Measurements from ENCODE around the gene CAMK2N1. TPM values are rescaled to one million over a fixed set of nuclear protein-coding genes. Genes with fewer than 3 reads are reported as not detected.

CAMK2N1 gene
- total and polyA plus RNA-seq, 10 of the 15 experiments (the other 5 are each of a cell fraction or from before 2014, with no cell fraction given): 0.23 TPM; not detected in 9

GRCh38 chr1:20511518-20512428, 25.8 kb upstream of the CAMK2N1 start:
- RAD21 ChIA-PET (ENCODE audit: unreplicated experiment): no interaction called here
- no peak for ATAC-seq
- CTCF ChIA-PET: interaction anchor here (0.7 to 1.5 kb wide), 2 partner anchors 122 to 127 kb away, joined by 3 read pairs; no protein-coding TSS in a partner anchor

GRCh38 chr1:20508411-20508771, 22.4 kb upstream of the CAMK2N1 start:
- ChIA-PET CTCF (interaction anchor here (1.3 to 1.5 kb wide), 2 partner anchors 15 to 126 kb away, joined by 3 to 6 read pairs; no protein-coding TSS in a partner anchor), SMC1A (ENCODE audit: uncharacterized antibody, unreplicated experiment) (no interaction called here), POLR2A (interaction anchor here (0.9 kb wide), 1 partner anchor 622 kb away, joined by 4 read pairs; no protein-coding TSS in a partner anchor), RAD21 (ENCODE audit: unreplicated experiment) (no interaction called here)
- BruUV-seq (replicated peaks): TSS peak; percentile 81
- Histone ChIP-seq H3K36me3 (ENCODE audit: control insufficient read depth in 2 of 2, insufficient read depth in 2 of 2, low read length in 1 of 2) (peaks cover 0 to 3% of the 10 kb centered on the region in 2 experiments; a peak in 2 of 4 replicates), H3K27me3 (replicated peaks in 1 of 2; ENCODE audit: control insufficient read depth in 2 of 2, insufficient read depth in 2 of 2, low read length in 1 of 2) (no peaks in the 10 kb centered on the region), H3K4me2 (ENCODE audit: control insufficient read depth, insufficient read depth) (peak overlapping the region; percentile 87), H3K9me3 (replicated peaks; ENCODE audit: control insufficient read depth, insufficient read depth, low read length) (no peaks in the 10 kb centered on the region), H4K20me1 (ENCODE audit: control insufficient read depth, insufficient read depth) (no peaks in the 10 kb centered on the region), H3K27ac (ENCODE audit: control insufficient read depth, insufficient read depth) (peak overlapping the region; percentile 79; the same call in 1 of the 2 replicates), H3K9ac (ENCODE audit: control insufficient read depth, insufficient read depth, low read length) (peak overlapping the region; percentile 71), H3K79me2 (ENCODE audit: control insufficient read depth, insufficient read depth, low read length) (peaks cover 10% of the 10 kb centered on the region), H3K4me1 (ENCODE audit: control insufficient read depth, insufficient read depth, low read length) (no peaks in the 10 kb centered on the region), H3K4me3 (peak overlapping the region; percentile 97), H2AFZ (ENCODE audit: control insufficient read depth, low read depth, low read length) (peak overlapping the region; percentile 96)
- DNase-seq (ENCODE audit: low read depth, low spot score): no peak
- no peak for FAIRE-seq
- whole genome bisulfite sequencing (ENCODE audit: insufficient coverage, insufficient replicate concordance, low lambda C conversion rate, missing lambda C conversion rate): 66% methylated on average over 5 of the region's 5 CpGs
- no peak for ATAC-seq
- intact Hi-C loops (cut with micrococcal nuclease; ENCODE audit: unreplicated experiment) (no loop called here), in situ Hi-C loops (cut with MboI) (no loop called here)
- no peak for TF ChIP-seq BHLHE40 (IDR thresholded peaks at IDR 0.05; ENCODE audit: borderline replicate concordance in 1 of 2, low read depth in 2 of 2, low read length in 1 of 2)
- no peak for TF ChIP-seq CUX1 (IDR thresholded peaks at IDR 0.05; ENCODE audit: insufficient replicate concordance, low read depth, low read length)
- no peak for TF ChIP-seq ZNF24 (IDR thresholded peaks at IDR 0.05)
- TF ChIP-seq MTA2 (IDR thresholded peaks at IDR 0.05; ENCODE audit: low read depth): peak; percentile 14; the same call in 1 of the 2 replicates

More at GRCh38 chr1:20511518-20512428, 25.8 kb upstream of the CAMK2N1 start:
- WGBS (ENCODE audit: insufficient coverage, insufficient replicate concordance, low lambda C conversion rate, missing lambda C conversion rate): 39% methylated on average over 6 of the region's 6 CpGs
- no peaks in the 10 kb centered on the region for H3K9me3 ChIP-seq (replicated peaks; ENCODE audit: control insufficient read depth, insufficient read depth, low read length)
- H3K27me3 ChIP-seq (replicated peaks in 1 of 2; ENCODE audit: control insufficient read depth in 2 of 2, insufficient read depth in 2 of 2, low read length in 1 of 2): no peaks in the 10 kb centered on the region
- no peak overlapping the region; the same call in 1 of the 2 replicates for H2AFZ ChIP-seq (ENCODE audit: control insufficient read depth, low read depth, low read length)
- H3K4me2 ChIP-seq (ENCODE audit: control insufficient read depth, insufficient read depth): no peak overlapping the region
- H3K79me2 ChIP-seq (ENCODE audit: control insufficient read depth, insufficient read depth, low read length): peaks cover 9% of the 10 kb centered on the region
- BruUV-seq (replicated peaks): no TSS peak
- no peak overlapping the region for H3K4me3 ChIP-seq
- no peak for DNase-seq (ENCODE audit: low read depth, low spot score)
- ChIA-PET POLR2A (no interaction called here), SMC1A (ENCODE audit: uncharacterized antibody, unreplicated experiment) (interaction anchor here (0.5 to 1.2 kb wide), 2 partner anchors 9 to 12 kb away, joined by 3 read pairs; no protein-coding TSS in a partner anchor)
- no peak for FAIRE-seq
- in situ Hi-C loops (cut with MboI): no loop called here
- no peak overlapping the region for H3K27ac ChIP-seq (ENCODE audit: control insufficient read depth, insufficient read depth)
- no peaks in the 10 kb centered on the region for H4K20me1 ChIP-seq (ENCODE audit: control insufficient read depth, insufficient read depth)
- H3K4me1 ChIP-seq (ENCODE audit: control insufficient read depth, insufficient read depth, low read length): no peaks in the 10 kb centered on the region
- no peak overlapping the region for H3K9ac ChIP-seq (ENCODE audit: control insufficient read depth, insufficient read depth, low read length)
- TF ChIP-seq NBN (IDR thresholded peaks at IDR 0.05) (no peak), SPI1 (IDR thresholded peaks at IDR 0.05; ENCODE audit: borderline replicate concordance, insufficient read depth, low read depth, low read length) (0 out of 2 replicates have a peak, but pooled peaks have one; percentile 4)
- no peaks in the 10 kb centered on the region for H3K36me3 ChIP-seq (ENCODE audit: control insufficient read depth in 2 of 2, insufficient read depth in 2 of 2, low read length in 1 of 2)
- intact Hi-C loops (cut with micrococcal nuclease; ENCODE audit: unreplicated experiment): no loop called here
